Measurements from ENCODE around the gene UCHL1. TPM values are rescaled to one million over a fixed set of nuclear protein-coding genes. Genes with fewer than 3 reads are reported as not detected.
"Not testable (repeated sequence)": the region's sequence is repeated elsewhere in the genome, so short reads cannot be mapped to it uniquely, and the experiment has no call there.

UCHL1 gene
- total and polyA plus RNA-seq, 7 donors = 10.5 to 88.3 (median 23.4) TPM

- Histone ChIP-seq H3K4me1 (no peaks in the 10 kb centered on the region), H3K27ac (no peak overlapping the region), H3K36me3 (ENCODE audit: insufficient read depth in 1 of 2, low read depth in 1 of 2) (no peaks in the 10 kb centered on the region), H3K9me3 (no peaks in the 10 kb centered on the region), H3K27me3 (ENCODE audit: insufficient read depth in 3 of 3, low read length in 2 of 3) (no peaks in the 10 kb centered on the region), H3K4me3 (no peak overlapping the region)
- intact Hi-C loops (cut with DNase I) = no loop called here
- DNase-seq = no peak
- no peak for ATAC-seq
- 79 to 90% (median 84%) methylated on average over 3 of the region's 3 CpGs for WGBS, 3 donors
- TF ChIP-seq, protein P1, sequence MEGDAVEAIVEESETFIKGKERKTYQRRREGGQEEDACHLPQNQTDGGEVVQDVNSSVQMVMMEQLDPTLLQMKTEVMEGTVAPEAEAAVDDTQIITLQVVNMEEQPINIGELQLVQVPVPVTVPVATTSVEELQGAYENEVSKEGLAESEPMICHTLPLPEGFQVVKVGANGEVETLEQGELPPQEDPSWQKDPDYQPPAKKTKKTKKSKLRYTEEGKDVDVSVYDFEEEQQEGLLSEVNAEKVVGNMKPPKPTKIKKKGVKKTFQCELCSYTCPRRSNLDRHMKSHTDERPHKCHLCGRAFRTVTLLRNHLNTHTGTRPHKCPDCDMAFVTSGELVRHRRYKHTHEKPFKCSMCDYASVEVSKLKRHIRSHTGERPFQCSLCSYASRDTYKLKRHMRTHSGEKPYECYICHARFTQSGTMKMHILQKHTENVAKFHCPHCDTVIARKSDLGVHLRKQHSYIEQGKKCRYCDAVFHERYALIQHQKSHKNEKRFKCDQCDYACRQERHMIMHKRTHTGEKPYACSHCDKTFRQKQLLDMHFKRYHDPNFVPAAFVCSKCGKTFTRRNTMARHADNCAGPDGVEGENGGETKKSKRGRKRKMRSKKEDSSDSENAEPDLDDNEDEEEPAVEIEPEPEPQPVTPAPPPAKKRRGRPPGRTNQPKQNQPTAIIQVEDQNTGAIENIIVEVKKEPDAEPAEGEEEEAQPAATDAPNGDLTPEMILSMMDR (IDR thresholded peaks at IDR 0.05) = no peak
Observed at GRCh38 chr4:41303372-41304118, 46.8 kb downstream of the UCHL1 start.

DNA sequence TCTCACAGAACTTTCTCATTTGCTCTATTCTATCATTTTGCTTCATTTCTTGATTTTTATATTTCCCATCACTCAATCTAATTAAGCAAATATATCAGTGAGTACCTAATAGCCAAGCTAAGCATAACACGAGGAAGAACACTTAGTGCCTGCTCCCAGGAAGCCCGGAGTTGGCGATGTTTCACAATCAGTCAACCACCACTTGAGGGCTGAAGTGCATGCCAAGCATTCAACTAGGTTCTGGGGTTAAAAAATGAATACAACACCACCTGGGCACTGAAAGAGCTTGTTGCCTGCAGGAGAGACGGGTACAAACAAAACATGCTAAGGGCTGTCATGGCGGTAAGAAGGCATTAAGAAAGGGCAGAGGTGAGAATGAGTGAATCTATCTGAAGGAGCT, 47.5 kb downstream of the UCHL1 start:
- Histone ChIP-seq H3K9me3 (no peaks in the 10 kb centered on the region), H3K27me3 (ENCODE audit: insufficient read depth in 3 of 3, low read length in 2 of 3) (no peaks in the 10 kb centered on the region), H3K36me3 (ENCODE audit: insufficient read depth in 1 of 2, low read depth in 1 of 2) (no peaks in the 10 kb centered on the region), H3K27ac (no peak overlapping the region), H3K4me3 (no peak overlapping the region), H3K4me1 (no peaks in the 10 kb centered on the region)
- TF ChIP-seq, protein P1 (IDR thresholded peaks at IDR 0.05) = no peak
- intact Hi-C loops (cut with DNase I) = no loop called here
- ATAC-seq (no peak), DNase-seq (no peak)
- 84 to 99% (median 93%) methylated on average over 5 of the region's 5 CpGs for WGBS, 3 donors

GRCh38 chr4:41305476-41305875, 48.7 kb downstream of the UCHL1 start:
- no peaks in the 10 kb centered on the region for H3K27me3 ChIP-seq (ENCODE audit: insufficient read depth in 3 of 3, low read length in 2 of 3)
- H3K9me3 ChIP-seq = no peaks in the 10 kb centered on the region
- H3K4me3 ChIP-seq = no peak overlapping the region
- intact Hi-C loops (cut with DNase I) = no loop called here
- no peak for DNase-seq
- WGBS, 3 donors = 36 to 51% (median 48%) methylated on average over 3 of the region's 3 CpGs
- no peaks in the 10 kb centered on the region for H3K36me3 ChIP-seq (ENCODE audit: insufficient read depth in 1 of 2, low read depth in 1 of 2)
- TF ChIP-seq, protein P1 (IDR thresholded peaks at IDR 0.05) = no peak
- H3K27ac ChIP-seq = no peak overlapping the region
- no peaks in the 10 kb centered on the region for H3K4me1 ChIP-seq
- peak in 2 of 4 donors; percentile 32 to 37 for ATAC-seq

GRCh38 chr4:41307638-41308037, 50.9 kb downstream of the UCHL1 start:
- Histone ChIP-seq H3K36me3 (ENCODE audit: insufficient read depth in 1 of 2, low read depth in 1 of 2) (no peaks in the 10 kb centered on the region), H3K9me3 (no peaks in the 10 kb centered on the region), H3K27ac (no peak overlapping the region), H3K4me3 (no peak overlapping the region), H3K4me1 (no peaks in the 10 kb centered on the region), H3K27me3 (ENCODE audit: insufficient read depth in 3 of 3, low read length in 2 of 3) (no peaks in the 10 kb centered on the region)
- 61 to 73% (median 71%) methylated on average over 1 of the region's 1 CpG for WGBS, 3 donors
- TF ChIP-seq, protein P1 (IDR thresholded peaks at IDR 0.05) = no peak
- ATAC-seq (no peak), DNase-seq (no peak)
- intact Hi-C loops (cut with DNase I) = no loop called here

DNA sequence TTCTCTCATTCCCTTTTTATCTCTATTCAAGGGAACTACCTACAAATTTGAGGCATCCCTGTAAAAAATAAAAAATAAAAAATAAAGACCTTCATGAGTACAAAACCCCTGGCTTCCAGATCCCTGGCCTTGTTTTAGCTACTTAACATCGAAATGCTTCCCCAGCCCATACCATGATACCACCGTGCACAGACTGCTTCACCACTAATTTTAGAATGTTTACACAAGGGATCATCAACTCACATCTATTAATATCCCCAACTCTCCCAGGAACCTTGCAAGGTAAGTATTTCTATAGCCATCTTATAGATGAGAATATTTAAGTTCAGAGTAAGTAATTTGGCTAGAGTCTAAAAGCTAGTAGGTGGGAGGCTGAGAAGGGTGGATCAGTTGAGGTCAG, 51.7 kb downstream of the UCHL1 start:
- Histone ChIP-seq H3K27ac (no peak overlapping the region), H3K4me1 (no peaks in the 10 kb centered on the region), H3K36me3 (ENCODE audit: insufficient read depth in 1 of 2, low read depth in 1 of 2) (no peaks in the 10 kb centered on the region), H3K27me3 (ENCODE audit: insufficient read depth in 3 of 3, low read length in 2 of 3) (no peaks in the 10 kb centered on the region), H3K9me3 (no peaks in the 10 kb centered on the region), H3K4me3 (no peak overlapping the region)
- ATAC-seq (peak in 2 of 4 donors; percentile 42 to 59), DNase-seq (no peak)
- TF ChIP-seq, protein P1 (IDR thresholded peaks at IDR 0.05) = no peak
- 33 to 46% (median 35%) methylated on average over 2 of the region's 2 CpGs for WGBS, 3 donors
- intact Hi-C loops (cut with DNase I) = no loop called here

- H3K4me3 ChIP-seq; H3K36me3 ChIP-seq (ENCODE audit: insufficient read depth in 1 of 2, low read depth in 1 of 2); H3K4me1 ChIP-seq; ATAC-seq; H3K27ac ChIP-seq; DNase-seq; H3K9me3 ChIP-seq; H3K27me3 ChIP-seq (ENCODE audit: insufficient read depth in 3 of 3, low read length in 2 of 3); intact Hi-C loops (cut with DNase I): not testable (repeated sequence)
- 94 to 98% (median 96%) methylated on average over 14 of the region's 14 CpGs for WGBS, 3 donors
Observed at GRCh38 chr4:41315426-41315825, 58.7 kb downstream of the UCHL1 start.

Data from psoas muscle (tissue), 8 donors.